Cardiac muscle cell (in vitro differentiated cells and primary cell): ENCODE results near the gene PTPRD. TPM values are rescaled to one million over a fixed set of nuclear protein-coding genes. Genes with fewer than 3 reads are reported as not detected.

Experiments
- DNase-seq, 2 donors: peaks; one replicate each; pipeline versions ENCODE4 v3.0.0 to v3.0.0-alpha.2; 2010 to 2017; ENCODE audit warnings: low read depth in 1 of 2, low spot score in 1 of 2
- H3K27ac ChIP-seq: fragments of 200-600 bp; sonication (generic); 2 replicates; pipeline ENCODE4 v1.5.1; 2016
- H3K27me3 ChIP-seq: fragments of 200-600 bp; sonication (generic); 2 replicates; pipeline ENCODE4 v1.6.0; 2016; ENCODE audit warnings: control low read depth
- H3K36me3 ChIP-seq: fragments of 200-600 bp; sonication (generic); 2 replicates; pipeline ENCODE4 v1.5.1; 2016; ENCODE audit warnings: control low read depth
- H3K4me1 ChIP-seq: fragments of 200-600 bp; sonication (generic); 2 replicates; pipeline ENCODE4 v1.8.1; 2017; ENCODE audit warnings: low read depth, mild to moderate bottlenecking, mixed run types
- H3K4me3 ChIP-seq: fragments of 200-600 bp; sonication (generic); 2 replicates; pipeline ENCODE4 v1.5.1; 2016; ENCODE audit warnings: mild to moderate bottlenecking
- H3K9me3 ChIP-seq: fragments of 200-600 bp; sonication (generic); 2 replicates; pipeline ENCODE4 v1.5.1; 2017; ENCODE audit warnings: low read depth, mild to moderate bottlenecking, control low read depth
- CTCF ChIP-seq: IDR thresholded peaks from 2 replicates; pipeline ENCODE4 v1.5.1; 2012; ENCODE audit warnings: low read depth, mild to moderate bottlenecking, low read length
- polyA plus RNA-seq: library from polyadenylated mRNA; unstranded; fragments of >200 nt; fragmentation: Nextera tagmentation; extraction: Ambion mirVana; gene quantifications from 2 replicates; pipeline ENCODE4 v1.2.1, GENCODE V29; 2016
- total RNA-seq: library from RNA; depleted of rRNA; stranded (reverse); fragments of >200 nt; gene quantifications from 2 replicates; pipeline ENCODE4 v1.2.3, GENCODE V29; 2016

PTPRD gene
- total and polyA plus RNA-seq, 2 experiments from 2014 or later: 37.0 to 287 TPM

GRCh38 chr9:8649160-8649559, 1963.6 kb downstream of the PTPRD start:
- Histone ChIP-seq H3K4me1 (peaks cover 22% of the 10 kb centered on the region), H3K27me3 (no peaks in the 10 kb centered on the region), H3K27ac (no peak overlapping the region), H3K4me3 (no peak overlapping the region), H3K9me3 (no peaks in the 10 kb centered on the region), H3K36me3 (no peaks in the 10 kb centered on the region)
- DNase-seq: no peak
- TF ChIP-seq CTCF: no peak

- H3K4me3 ChIP-seq: no peak overlapping the region
- TF ChIP-seq CTCF: no peak
- no peaks in the 10 kb centered on the region for H3K9me3 ChIP-seq
- no peak overlapping the region for H3K27ac ChIP-seq
- H3K36me3 ChIP-seq: no peaks in the 10 kb centered on the region
- peak in 1 of 2 donors; percentile 20 for DNase-seq
- H3K4me1 ChIP-seq: peaks cover 22% of the 10 kb centered on the region
- H3K27me3 ChIP-seq: no peaks in the 10 kb centered on the region
These were observed 1964.4 kb downstream of the PTPRD start for GRCh38 chr9:8648271-8648845.

- Histone ChIP-seq H3K4me1 (peaks cover 20% of the 10 kb centered on the region), H3K4me3 (no peak overlapping the region), H3K36me3 (no peaks in the 10 kb centered on the region), H3K9me3 (no peaks in the 10 kb centered on the region), H3K27me3 (no peaks in the 10 kb centered on the region), H3K27ac (no peak overlapping the region)
- no peak for TF ChIP-seq CTCF
- no peak for DNase-seq
These were observed 1965.0 kb downstream of the PTPRD start for GRCh38 chr9:8647824-8648223.

GRCh38 chr9:8644571-8644970, 1968.2 kb downstream of the PTPRD start:
- no peak for TF ChIP-seq CTCF
- Histone ChIP-seq H3K4me1 (no peaks in the 10 kb centered on the region), H3K27ac (no peak overlapping the region), H3K36me3 (no peaks in the 10 kb centered on the region), H3K9me3 (no peaks in the 10 kb centered on the region), H3K4me3 (no peak overlapping the region), H3K27me3 (no peaks in the 10 kb centered on the region)
- no peak for DNase-seq

- Histone ChIP-seq H3K4me3 (no peak overlapping the region), H3K4me1 (no peaks in the 10 kb centered on the region), H3K27me3 (no peaks in the 10 kb centered on the region), H3K36me3 (no peaks in the 10 kb centered on the region), H3K9me3 (no peaks in the 10 kb centered on the region), H3K27ac (no peak overlapping the region)
- no peak for TF ChIP-seq CTCF
- DNase-seq: no peak
These were observed 1968.9 kb downstream of the PTPRD start for GRCh38 chr9:8643896-8644295.

- DNase-seq: no peak
- Histone ChIP-seq H3K4me1 (no peaks in the 10 kb centered on the region), H3K27ac (no peak overlapping the region), H3K4me3 (no peak overlapping the region), H3K9me3 (no peaks in the 10 kb centered on the region), H3K27me3 (no peaks in the 10 kb centered on the region), H3K36me3 (no peaks in the 10 kb centered on the region)
- TF ChIP-seq CTCF: no peak
These were observed 1969.3 kb downstream of the PTPRD start for GRCh38 chr9:8643464-8643863.
